RWPE2 (cell line): ENCODE data around the gene SLC6A3.

Experiments used
- ATAC-seq: fragments of 200-7000 bp; cut with Tn5 transposase; 3 replicates; pipeline ENCODE4 v1.9.1; 2021; ENCODE audit warnings: low read depth
- DNase-seq: peaks from one replicate; pipeline ENCODE4 v3.0.0-alpha.2; 2020; ENCODE audit warnings: low spot score
- H3K27ac ChIP-seq: fragments of 450-650 bp; 2 replicates; pipeline ENCODE4 v1.5.1; 2017; ENCODE audit warnings: mild to moderate bottlenecking; ENCODE audit not compliant: poor library complexity, severe bottlenecking
- H3K27me3 ChIP-seq: fragments of 250-450 bp; sonication (Bioruptor Pico); 2 replicates; pipeline ENCODE4 v1.5.1; 2021; ENCODE audit warnings: mild to moderate bottlenecking, moderate library complexity; ENCODE audit not compliant: insufficient read depth, poor library complexity, severe bottlenecking
- H3K36me3 ChIP-seq: fragments of 250-450 bp; sonication (Bioruptor Pico); 2 replicates; pipeline ENCODE4 v1.5.1; 2020; ENCODE audit warnings: low read depth, mild to moderate bottlenecking, moderate library complexity
- H3K4me1 ChIP-seq: fragments of 250-450 bp; sonication (Bioruptor Pico); 2 replicates; pipeline ENCODE4 v1.5.1; 2021; ENCODE audit warnings: mild to moderate bottlenecking, moderate library complexity; ENCODE audit not compliant: insufficient read depth, poor library complexity, severe bottlenecking
- H3K4me3 ChIP-seq: fragments of 250-450 bp; sonication (Bioruptor Pico); 2 replicates; pipeline ENCODE4 v1.5.1; 2021; ENCODE audit warnings: mild to moderate bottlenecking, moderate library complexity; ENCODE audit not compliant: severe bottlenecking
- H3K9me3 ChIP-seq: fragments of 250-450 bp; sonication (Bioruptor Pico); 2 replicates; pipeline ENCODE4 v1.5.1; 2021; ENCODE audit warnings: mild to moderate bottlenecking, moderate library complexity; ENCODE audit not compliant: severe bottlenecking
- TF ChIP-seq, protein P1 (sequence below): fragments of 450-650 bp; IDR thresholded peaks from one replicate; pipeline ENCODE4 v1.5.1; 2017; ENCODE audit warnings: mild to moderate bottlenecking, moderate library complexity; ENCODE audit not compliant: poor library complexity, severe bottlenecking

SLC6A3 gene

GRCh38 chr5:1405539-1406530 is 39.4 kb downstream of the SLC6A3 start:
- Histone ChIP-seq H3K27ac (no peak overlapping the region), H3K4me3 (no peak overlapping the region), H3K9me3 (no peaks in the 10 kb centered on the region), H3K36me3 (no peaks in the 10 kb centered on the region), H3K27me3 (peaks cover 6% of the 10 kb centered on the region), H3K4me1 (no peaks in the 10 kb centered on the region)
- TF ChIP-seq, protein P1, sequence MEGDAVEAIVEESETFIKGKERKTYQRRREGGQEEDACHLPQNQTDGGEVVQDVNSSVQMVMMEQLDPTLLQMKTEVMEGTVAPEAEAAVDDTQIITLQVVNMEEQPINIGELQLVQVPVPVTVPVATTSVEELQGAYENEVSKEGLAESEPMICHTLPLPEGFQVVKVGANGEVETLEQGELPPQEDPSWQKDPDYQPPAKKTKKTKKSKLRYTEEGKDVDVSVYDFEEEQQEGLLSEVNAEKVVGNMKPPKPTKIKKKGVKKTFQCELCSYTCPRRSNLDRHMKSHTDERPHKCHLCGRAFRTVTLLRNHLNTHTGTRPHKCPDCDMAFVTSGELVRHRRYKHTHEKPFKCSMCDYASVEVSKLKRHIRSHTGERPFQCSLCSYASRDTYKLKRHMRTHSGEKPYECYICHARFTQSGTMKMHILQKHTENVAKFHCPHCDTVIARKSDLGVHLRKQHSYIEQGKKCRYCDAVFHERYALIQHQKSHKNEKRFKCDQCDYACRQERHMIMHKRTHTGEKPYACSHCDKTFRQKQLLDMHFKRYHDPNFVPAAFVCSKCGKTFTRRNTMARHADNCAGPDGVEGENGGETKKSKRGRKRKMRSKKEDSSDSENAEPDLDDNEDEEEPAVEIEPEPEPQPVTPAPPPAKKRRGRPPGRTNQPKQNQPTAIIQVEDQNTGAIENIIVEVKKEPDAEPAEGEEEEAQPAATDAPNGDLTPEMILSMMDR, result no peak
- DNase-seq, result peak; percentile 64
- ATAC-seq, result no peak

GRCh38 chr5:1405121-1405520 is 40.1 kb downstream of the SLC6A3 start:
- DNase-seq (no peak), ATAC-seq (no peak)
- no peaks in the 10 kb centered on the region for H3K9me3 ChIP-seq
- no peaks in the 10 kb centered on the region for H3K36me3 ChIP-seq
- no peaks in the 10 kb centered on the region for H3K4me1 ChIP-seq
- TF ChIP-seq, protein P1, result no peak
- peaks cover 6% of the 10 kb centered on the region for H3K27me3 ChIP-seq
- no peak overlapping the region for H3K27ac ChIP-seq
- no peak overlapping the region for H3K4me3 ChIP-seq

DNA sequence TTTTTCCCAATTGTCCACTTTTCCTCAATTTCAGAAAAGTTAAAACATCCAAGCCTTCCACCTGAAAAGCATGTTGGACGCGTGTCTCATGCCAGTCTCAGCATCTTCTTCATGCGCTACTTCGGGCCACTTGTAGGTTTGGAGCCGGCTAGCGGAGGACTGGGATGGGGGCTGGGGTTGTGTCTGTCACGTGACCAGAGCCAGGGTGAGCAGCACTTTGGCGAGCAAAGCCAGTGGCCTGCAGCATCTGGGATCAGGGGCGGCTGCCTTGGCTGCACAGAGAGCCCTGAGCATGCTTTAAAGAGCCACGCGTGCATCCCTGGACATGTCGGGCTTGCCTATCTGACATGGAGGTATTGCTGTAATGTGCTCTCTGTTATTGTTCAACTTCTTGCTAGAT is 41.2 kb downstream of the SLC6A3 start:
- H3K9me3 ChIP-seq, result no peaks in the 10 kb centered on the region
- TF ChIP-seq, protein P1, result no peak
- DNase-seq (peak; percentile 55), ATAC-seq (no peak)
- no peak overlapping the region for H3K27ac ChIP-seq
- no peaks in the 10 kb centered on the region for H3K36me3 ChIP-seq
- H3K4me1 ChIP-seq, result no peaks in the 10 kb centered on the region
- peaks cover 6% of the 10 kb centered on the region for H3K27me3 ChIP-seq
- H3K4me3 ChIP-seq, result no peak overlapping the region

DNA sequence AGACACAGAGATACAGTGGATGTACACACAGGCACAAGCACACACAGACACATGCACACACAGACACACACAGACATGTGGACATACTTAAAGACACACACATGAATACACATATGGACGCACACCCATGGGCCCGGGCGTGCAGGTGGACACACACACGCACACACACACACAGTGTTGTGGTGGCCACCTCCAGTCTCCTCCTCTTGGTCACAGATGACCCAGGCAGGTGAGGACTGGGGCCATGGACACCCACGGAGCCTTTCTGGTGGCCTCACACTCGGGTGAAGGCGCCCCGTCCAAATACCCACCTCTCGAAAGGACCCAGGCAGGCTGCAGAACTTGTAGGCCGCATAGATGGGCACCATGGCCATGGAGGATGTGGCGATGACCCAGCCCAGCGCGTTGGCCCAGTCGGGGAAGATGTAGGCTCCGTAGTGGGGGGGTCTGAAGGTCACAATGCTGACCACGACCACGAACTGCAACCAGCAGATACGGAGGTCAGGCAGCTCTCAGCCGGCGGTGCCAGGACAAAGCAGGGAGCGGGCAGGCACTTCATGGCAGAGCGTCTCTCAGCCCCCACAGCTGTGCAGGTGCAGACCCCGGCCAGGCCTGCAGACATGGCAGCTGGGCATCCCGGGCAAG is 42.5 kb downstream of the SLC6A3 start:
- ATAC-seq, result no peak
- no peaks in the 10 kb centered on the region for H3K36me3 ChIP-seq
- DNase-seq, result peak; percentile 56
- no peaks in the 10 kb centered on the region for H3K9me3 ChIP-seq
- peaks cover 16% of the 10 kb centered on the region for H3K27me3 ChIP-seq
- H3K4me1 ChIP-seq, result no peaks in the 10 kb centered on the region
- H3K4me3 ChIP-seq, result no peak overlapping the region
- TF ChIP-seq, protein P1, result no peak
- no peak overlapping the region for H3K27ac ChIP-seq
